ENCODE results near the gene FAM53C.

FAM53C gene

GRCh38 chr5:138354926-138355378, 16.9 kb downstream of the FAM53C start:
- Histone ChIP-seq H3K4me3 (ENCODE audit: low read depth, low read length) (peak overlapping the region; percentile 83), H3K27me3 (replicated peaks) (no peaks in the 10 kb centered on the region), H3K36me3 (replicated peaks) (peaks cover 3% of the 10 kb centered on the region), H3K27ac (no peak overlapping the region)
- TF ChIP-seq, protein P1, sequence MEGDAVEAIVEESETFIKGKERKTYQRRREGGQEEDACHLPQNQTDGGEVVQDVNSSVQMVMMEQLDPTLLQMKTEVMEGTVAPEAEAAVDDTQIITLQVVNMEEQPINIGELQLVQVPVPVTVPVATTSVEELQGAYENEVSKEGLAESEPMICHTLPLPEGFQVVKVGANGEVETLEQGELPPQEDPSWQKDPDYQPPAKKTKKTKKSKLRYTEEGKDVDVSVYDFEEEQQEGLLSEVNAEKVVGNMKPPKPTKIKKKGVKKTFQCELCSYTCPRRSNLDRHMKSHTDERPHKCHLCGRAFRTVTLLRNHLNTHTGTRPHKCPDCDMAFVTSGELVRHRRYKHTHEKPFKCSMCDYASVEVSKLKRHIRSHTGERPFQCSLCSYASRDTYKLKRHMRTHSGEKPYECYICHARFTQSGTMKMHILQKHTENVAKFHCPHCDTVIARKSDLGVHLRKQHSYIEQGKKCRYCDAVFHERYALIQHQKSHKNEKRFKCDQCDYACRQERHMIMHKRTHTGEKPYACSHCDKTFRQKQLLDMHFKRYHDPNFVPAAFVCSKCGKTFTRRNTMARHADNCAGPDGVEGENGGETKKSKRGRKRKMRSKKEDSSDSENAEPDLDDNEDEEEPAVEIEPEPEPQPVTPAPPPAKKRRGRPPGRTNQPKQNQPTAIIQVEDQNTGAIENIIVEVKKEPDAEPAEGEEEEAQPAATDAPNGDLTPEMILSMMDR (IDR thresholded peaks at IDR 0.05; ENCODE audit: low read depth, low read length, missing control alignments), result no peak
- peak; percentile 80 for DNase-seq
- in situ Hi-C loops (cut with HindIII; ENCODE audit: low pct_ligation_motif_present, low sequenced_read_pairs), result no loop called here

GRCh38 chr5:138359621-138360020, 21.6 kb downstream of the FAM53C start:
- Histone ChIP-seq H3K4me3 (ENCODE audit: low read depth, low read length) (no peak overlapping the region), H3K27ac (no peak overlapping the region), H3K27me3 (replicated peaks) (no peaks in the 10 kb centered on the region), H3K36me3 (replicated peaks) (no peaks in the 10 kb centered on the region)
- in situ Hi-C loops (cut with HindIII; ENCODE audit: low pct_ligation_motif_present, low sequenced_read_pairs), result no loop called here
- DNase-seq, result no peak
- TF ChIP-seq, protein P1 (IDR thresholded peaks at IDR 0.05; ENCODE audit: low read depth, low read length, missing control alignments), result no peak

DNA sequence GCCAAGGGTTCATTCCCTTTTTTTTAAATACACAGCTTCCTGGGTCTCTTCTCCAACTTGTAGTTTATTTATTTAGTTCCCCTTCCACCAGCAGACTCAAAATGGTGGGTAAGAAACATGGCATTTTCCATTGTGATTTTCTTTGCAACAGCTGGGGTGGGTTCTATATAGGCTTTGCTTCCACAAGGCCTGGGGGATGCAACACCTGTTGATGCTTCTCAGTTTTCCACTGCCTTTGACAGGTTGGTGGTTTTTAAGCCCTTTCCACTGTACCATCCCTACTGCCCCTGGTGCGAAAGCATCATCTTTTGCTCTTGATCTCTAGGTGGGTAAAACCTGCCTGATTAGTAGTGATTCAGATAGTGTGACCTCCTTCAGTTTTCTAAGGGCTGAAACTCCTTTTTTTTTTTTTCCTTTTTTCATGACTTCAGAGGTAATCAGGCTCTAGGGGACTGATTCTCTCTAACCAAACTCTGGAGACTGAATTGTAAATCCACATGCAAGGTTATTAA, 22.9 kb downstream of the FAM53C start:
- in situ Hi-C loops (cut with HindIII; ENCODE audit: low pct_ligation_motif_present, low sequenced_read_pairs), result no loop called here
- H3K27ac ChIP-seq, result no peak overlapping the region
- no peak for DNase-seq
- no peaks in the 10 kb centered on the region for H3K27me3 ChIP-seq (replicated peaks)
- H3K4me3 ChIP-seq (ENCODE audit: low read depth, low read length), result no peak overlapping the region
- no peaks in the 10 kb centered on the region for H3K36me3 ChIP-seq (replicated peaks)
- TF ChIP-seq, protein P1 (IDR thresholded peaks at IDR 0.05; ENCODE audit: low read depth, low read length, missing control alignments), result no peak

DNA sequence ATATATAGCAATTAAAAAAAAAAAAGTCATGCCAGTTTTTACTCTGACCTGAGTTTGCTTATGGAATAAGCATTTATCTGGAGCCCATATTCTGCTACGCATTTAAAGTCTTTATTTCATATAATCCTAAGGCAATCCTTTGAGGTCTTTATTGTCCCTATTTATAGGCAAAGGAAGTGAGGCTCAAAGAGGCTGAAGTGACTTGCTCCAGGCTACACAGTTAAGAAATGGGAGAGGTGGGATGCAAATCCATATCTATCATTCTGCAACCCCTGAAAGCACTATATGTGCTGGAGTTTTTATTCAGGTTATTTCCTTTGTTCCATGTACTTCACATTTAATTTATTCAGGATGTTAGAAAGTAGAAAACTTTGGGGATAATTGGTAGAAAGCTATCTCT, 26.5 kb downstream of the FAM53C start:
- DNase-seq, result no peak
- H3K27ac ChIP-seq, result no peak overlapping the region
- in situ Hi-C loops (cut with HindIII; ENCODE audit: low pct_ligation_motif_present, low sequenced_read_pairs), result no loop called here
- no peaks in the 10 kb centered on the region for H3K27me3 ChIP-seq (replicated peaks)
- no peaks in the 10 kb centered on the region for H3K36me3 ChIP-seq (replicated peaks)
- no peak overlapping the region for H3K4me3 ChIP-seq (ENCODE audit: low read depth, low read length)
- TF ChIP-seq, protein P1 (IDR thresholded peaks at IDR 0.05; ENCODE audit: low read depth, low read length, missing control alignments), result no peak

DNA sequence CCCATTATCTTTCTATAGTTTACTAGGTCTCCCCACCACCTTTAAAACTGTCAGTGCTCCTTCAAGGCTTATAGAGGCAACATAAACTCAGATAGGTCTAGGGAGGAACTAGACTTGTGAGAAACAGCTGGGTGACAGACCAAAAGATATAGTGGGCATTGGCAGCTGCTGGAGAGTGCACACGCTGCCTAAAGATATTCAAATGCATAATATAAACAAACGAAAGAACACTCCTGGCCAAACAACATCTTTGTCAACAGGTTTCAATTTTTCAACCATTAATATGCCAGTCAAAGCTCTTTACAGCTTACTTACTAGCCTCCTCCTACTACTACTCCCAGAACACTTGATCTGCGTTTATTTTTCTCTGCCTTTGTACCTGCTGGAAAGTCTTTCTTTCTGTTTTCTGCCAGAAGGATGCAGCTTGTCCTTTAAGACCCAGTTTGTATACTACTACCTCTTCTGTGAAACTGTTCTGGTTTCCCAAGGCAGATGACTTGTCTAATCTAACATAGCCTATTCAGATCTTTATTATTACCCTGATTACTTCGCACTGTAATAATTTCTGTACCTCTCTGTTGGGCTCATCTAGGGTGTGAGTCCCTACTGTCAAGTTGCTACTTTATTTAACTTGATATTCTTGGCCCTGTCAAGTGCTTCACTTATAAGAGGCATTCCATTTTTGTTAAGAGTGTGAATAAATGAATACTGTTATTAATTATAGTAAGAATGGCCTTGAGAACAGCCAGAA, 28.7 kb downstream of the FAM53C start:
- Histone ChIP-seq H3K27me3 (replicated peaks) (no peaks in the 10 kb centered on the region), H3K4me3 (ENCODE audit: low read depth, low read length) (no peak overlapping the region), H3K27ac (no peak overlapping the region), H3K36me3 (replicated peaks) (no peaks in the 10 kb centered on the region)
- no peak for DNase-seq
- TF ChIP-seq, protein P1 (IDR thresholded peaks at IDR 0.05; ENCODE audit: low read depth, low read length, missing control alignments), result no peak
- in situ Hi-C loops (cut with HindIII; ENCODE audit: low pct_ligation_motif_present, low sequenced_read_pairs), result no loop called here
